Measurements from ENCODE around the gene AK1. TPM values are rescaled to one million over a fixed set of nuclear protein-coding genes. Genes with fewer than 3 reads are reported as not detected.

Gene AK1
- 100 to 1,000 TPM in 3 of 9 donors, 10 to 100 TPM in 6; 51.9 to 136 (median 89.9) TPM for total RNA-seq
- polyA plus RNA-seq: 100 to 1,000 TPM in 2 of 3 donors, 10 to 100 TPM in 1; 60.0 to 242 (median 175) TPM
- long read RNA-seq, donor 1, transcript AK1-203 (7 exons, 2,266 nt): major isoform, 30 of 35 reads
- long read RNA-seq, donor 1, partial matches to known transcripts: 5 of 35 reads
- long read RNA-seq, donor 1, other reads (novel, unspliced or antisense): 0 of 35 reads
- long read RNA-seq, donor 2, transcript AK1-203 (7 exons, 2,266 nt): major isoform, 14 of 14 reads
- long read RNA-seq, donor 2, partial matches to known transcripts: 0 of 14 reads
- long read RNA-seq, donor 2, other reads (novel, unspliced or antisense): 0 of 14 reads
- long read RNA-seq, donor 3, transcript AK1-203 (7 exons, 2,266 nt): major isoform, 19 of 20 reads
- long read RNA-seq, donor 3, partial matches to known transcripts: 0 of 20 reads
- long read RNA-seq, donor 3, other reads (novel, unspliced or antisense): 0 of 20 reads
- long read RNA-seq, donor 4, transcript AK1-203 (7 exons, 2,266 nt): major isoform, 109 of 127 reads
- long read RNA-seq, donor 4, partial matches to known transcripts: 5 of 127 reads
- long read RNA-seq, donor 4, other reads (novel, unspliced or antisense): 13 of 127 reads
- long read RNA-seq, donor 5, transcript AK1-203 (7 exons, 2,266 nt): major isoform, 110 of 121 reads
- long read RNA-seq, donor 5, partial matches to known transcripts: 2 of 121 reads
- long read RNA-seq, donor 5, other reads (novel, unspliced or antisense): 9 of 121 reads
- long read RNA-seq, donor 6, transcript AK1-203 (7 exons, 2,266 nt): major isoform, 88 of 94 reads
- long read RNA-seq, donor 6, partial matches to known transcripts: 1 of 94 reads
- long read RNA-seq, donor 6, other reads (novel, unspliced or antisense): 5 of 94 reads
- long read RNA-seq, donor 7, transcript AK1-203 (7 exons, 2,266 nt): major isoform, 17 of 22 reads
- long read RNA-seq, donor 7, partial matches to known transcripts: 5 of 22 reads
- long read RNA-seq, donor 7, other reads (novel, unspliced or antisense): 0 of 22 reads
- long read RNA-seq, donor 8, transcript AK1-203 (7 exons, 2,266 nt): major isoform, 45 of 51 reads
- long read RNA-seq, donor 8, partial matches to known transcripts: 0 of 51 reads
- long read RNA-seq, donor 8, other reads (novel, unspliced or antisense): 5 of 51 reads
- long read RNA-seq, donor 9, transcript AK1-203 (7 exons, 2,266 nt): major isoform, 17 of 17 reads
- long read RNA-seq, donor 9, partial matches to known transcripts: 0 of 17 reads
- long read RNA-seq, donor 9, other reads (novel, unspliced or antisense): 0 of 17 reads
- long read RNA-seq, donor 10, transcript AK1-203 (7 exons, 2,266 nt): major isoform, 19 of 19 reads
- long read RNA-seq, donor 10, partial matches to known transcripts: 0 of 19 reads
- long read RNA-seq, donor 10, other reads (novel, unspliced or antisense): 0 of 19 reads

GRCh38 chr9:127877566-127877998 is at the start of gene AK1:
Gene AK1, minus strand, starts transcription at chr9:127877675. Its CDS starts 3,058 bp downstream, at chr9:127874617.
- Histone ChIP-seq H3K4me3 (peak within 1 kb of the TSS in 2 of 4 donors; percentile 47 to 97), H3K27me3 (no peaks in the 10 kb centered on the region), H3K9me3 (replicated peaks in 1 of 3) (no peaks in the 10 kb centered on the region), H3K4me1 (replicated peaks in 1 of 2) (peaks cover 20 to 45% of the 10 kb centered on the region in 2 donors), H3K27ac (peak within 1 kb of the TSS in 3 of 5 donors; percentile 50 to 91 (median 66)), H3K36me3 (replicated peaks in 1 of 2) (peaks cover 0 to 5% of the 10 kb centered on the region in 2 donors)
- WGBS, 4 donors: 0 to 2% (median 0%) methylated on average over 2 to 44 of the region's 44 CpGs
- peak; percentile 78 to 90 (median 85) for DNase-seq
- intact Hi-C loops (cut with DNase I): no loop called here
- peak in 1 of 2 donors; percentile 58 for TF ChIP-seq POLR2A (IDR thresholded peaks at IDR 0.05)
- TF ChIP-seq CTCF (IDR thresholded peaks at IDR 0.05): no peak

- Histone ChIP-seq H3K27me3 (peaks cover 28% of the 10 kb centered on the region), H3K4me3 (no peak overlapping the region)
- 18 to 25% (median 22%) methylated on average over 16 to 19 of the region's 19 CpGs; no CpG with 5 or more reads in 1 of the 4 donors for WGBS, 4 donors
Measured at GRCh38 chr9:127926906-127927200, 49.4 kb upstream of the AK1 start.

More at GRCh38 chr9:127926906-127927200, 49.4 kb upstream of the AK1 start:
- Histone ChIP-seq H3K4me1 (replicated peaks in 1 of 2) (peaks cover 10 to 33% of the 10 kb centered on the region in 2 donors), H3K27ac (no peak overlapping the region), H3K36me3 (replicated peaks in 1 of 2) (no peaks in the 10 kb centered on the region), H3K9me3 (replicated peaks in 1 of 3) (no peaks in the 10 kb centered on the region)
- TF ChIP-seq POLR2A (IDR thresholded peaks at IDR 0.05) (no peak), CTCF (IDR thresholded peaks at IDR 0.05) (no peak)
- intact Hi-C loops (cut with DNase I): loop anchor here (10.0 kb wide), 2 partner anchors 342 to 422 kb away; no protein-coding TSS in a partner anchor
- DNase-seq: no peak

Measured in adrenal gland (tissue), 19 donors.